Lower leg skin (tissue), 3 donors: ENCODE measurements around the gene SELENOO.

Source experiments
- CTCF ChIP-seq, 3 donors: fragments of 450-650 bp; IDR thresholded peaks; one replicate each; pipeline ENCODE4 v1.5.1; 2016; ENCODE audit warnings: antibody characterized with exemption in 3 of 3, mild to moderate bottlenecking in 3 of 3, moderate library complexity in 2 of 3
- POLR2A ChIP-seq, 2 donors: fragments of 450-650 bp; IDR thresholded peaks; one replicate each; pipeline ENCODE4 v1.6.1; 2016 to 2017; ENCODE audit warnings: antibody characterized with exemption in 2 of 2, mild to moderate bottlenecking in 1 of 2, moderate library complexity in 1 of 2

GRCh38 chr22:50169774-50170341, 31.0 kb upstream of the SELENOO start:
- TF ChIP-seq CTCF (IDR thresholded peaks at IDR 0.05) (no peak), POLR2A (IDR thresholded peaks at IDR 0.05) (no peak)
